Activated T-helper 1 cell treated with anti-CD3 and anti-CD28 coated beads, Interleukin-12 subunit alpha, Interleukin-12 subunit beta, Interleukin-2, Interleukin-4 antibody, amounts not matched to agents 30 ng/mL and 10 ng/mL and 1 ng/mL, durations not matched to agents 14 hours and 24 hours and 36 hours (primary cell): ENCODE data around the gene WDR54. TPM values are rescaled to one million over a fixed set of nuclear protein-coding genes. Genes with fewer than 3 reads are reported as not detected.
A peak's percentile ranks its signal among the peaks of the same experiment; 100 is the strongest.

Experiments used
- DNase-seq: peaks from one replicate; pipeline ENCODE4 v3.0.0; 2021; ENCODE audit warnings: low spot score
- H3K27ac Mint-ChIP-seq: one replicate; pipeline ENCODE4 v1.8.0; 2021; ENCODE audit warnings: mild to moderate bottlenecking, mixed read lengths
- H3K27me3 Mint-ChIP-seq: one replicate; pipeline ENCODE4 v1.8.0; 2022; ENCODE audit warnings: mild to moderate bottlenecking, moderate library complexity, mixed read lengths; ENCODE audit not compliant: insufficient read depth
- H3K36me3 Mint-ChIP-seq: one replicate; pipeline ENCODE4 v1.8.0; 2021; ENCODE audit warnings: low read depth, mixed read lengths
- H3K4me1 Mint-ChIP-seq: one replicate; pipeline ENCODE4 v1.8.0; 2021; ENCODE audit warnings: low read depth, mixed read lengths
- H3K4me3 Mint-ChIP-seq: one replicate; pipeline ENCODE4 v1.8.0; 2021; ENCODE audit warnings: mild to moderate bottlenecking, moderate library complexity, mixed read lengths
- H3K9me3 Mint-ChIP-seq: one replicate; pipeline ENCODE4 v1.8.0; 2021; ENCODE audit warnings: mixed read lengths
- intact Hi-C: fragments of 100-400 bp; cut with micrococcal nuclease; formaldehyde crosslinking; loops from one replicate; pipeline ENCODE4 v1.15.1; 2024
- total RNA-seq: library from RNA; stranded (reverse); gene quantifications from 2 replicates; pipeline ENCODE4 v1.2.3, GENCODE V29; 2022

WDR54 gene
- total RNA-seq, 1 donor from 2014 or later: 58.6 TPM

DNA sequence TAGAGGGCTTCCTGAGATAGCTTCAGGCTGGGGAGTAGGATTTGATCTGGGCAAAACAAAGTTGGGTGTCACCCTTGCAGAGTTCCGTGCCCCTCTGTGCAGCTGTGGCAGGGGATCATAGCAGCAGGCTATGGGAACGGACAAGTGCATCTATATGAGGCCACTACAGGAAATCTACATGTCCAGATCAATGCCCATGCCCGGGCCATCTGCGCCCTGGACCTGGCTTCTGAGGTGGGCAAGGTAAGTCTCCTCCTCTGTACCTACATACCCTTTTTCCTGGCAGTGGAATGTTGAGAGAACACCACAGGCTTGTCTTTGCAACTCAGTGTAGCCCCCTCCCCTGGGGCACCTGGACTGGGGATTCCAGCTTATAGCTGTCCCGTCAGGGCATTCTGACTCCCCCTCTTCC, 3.5 kb downstream of the WDR54 start:
- Mint-ChIP-seq H3K4me3 (no peak overlapping the region), H3K36me3 (peaks cover 25% of the 10 kb centered on the region), H3K4me1 (peaks cover 25% of the 10 kb centered on the region), H3K9me3 (no peaks in the 10 kb centered on the region), H3K27me3 (no peaks in the 10 kb centered on the region), H3K27ac (no peak overlapping the region)
- no peak for DNase-seq
- intact Hi-C loops: loop anchor here (10.0 kb wide), 1 partner anchor 230 kb away; the partner anchor contains the start of gene SEMA4F

DNA sequence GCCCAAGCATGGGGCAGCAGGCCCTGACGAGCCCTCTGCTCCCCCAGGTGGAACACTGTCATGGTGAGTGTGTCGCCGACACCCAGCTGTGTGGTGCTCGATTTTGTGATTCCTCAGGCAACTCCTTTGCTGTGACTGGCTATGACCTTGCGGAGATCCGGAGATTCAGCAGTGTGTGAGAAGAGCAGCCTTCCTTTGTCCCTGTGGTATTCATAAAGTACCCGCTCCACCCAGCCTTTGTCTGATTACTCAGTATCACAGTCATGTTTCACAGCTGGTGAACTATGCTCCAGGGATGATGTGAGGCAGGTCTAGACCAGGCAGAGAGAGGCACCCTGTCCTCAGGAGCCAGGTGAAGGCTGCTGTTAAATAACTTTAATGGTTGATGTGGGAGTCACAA, 4.0 kb downstream of the WDR54 start:
- no peaks in the 10 kb centered on the region for H3K9me3 Mint-ChIP-seq
- DNase-seq: no peak
- intact Hi-C loops: loop anchor here (10.0 kb wide), 1 partner anchor 229 kb away; the partner anchor contains the start of gene SEMA4F
- no peak overlapping the region for H3K4me3 Mint-ChIP-seq
- peaks cover 25% of the 10 kb centered on the region for H3K36me3 Mint-ChIP-seq
- peaks cover 20% of the 10 kb centered on the region for H3K4me1 Mint-ChIP-seq
- H3K27me3 Mint-ChIP-seq: no peaks in the 10 kb centered on the region
- no peak overlapping the region for H3K27ac Mint-ChIP-seq

DNA sequence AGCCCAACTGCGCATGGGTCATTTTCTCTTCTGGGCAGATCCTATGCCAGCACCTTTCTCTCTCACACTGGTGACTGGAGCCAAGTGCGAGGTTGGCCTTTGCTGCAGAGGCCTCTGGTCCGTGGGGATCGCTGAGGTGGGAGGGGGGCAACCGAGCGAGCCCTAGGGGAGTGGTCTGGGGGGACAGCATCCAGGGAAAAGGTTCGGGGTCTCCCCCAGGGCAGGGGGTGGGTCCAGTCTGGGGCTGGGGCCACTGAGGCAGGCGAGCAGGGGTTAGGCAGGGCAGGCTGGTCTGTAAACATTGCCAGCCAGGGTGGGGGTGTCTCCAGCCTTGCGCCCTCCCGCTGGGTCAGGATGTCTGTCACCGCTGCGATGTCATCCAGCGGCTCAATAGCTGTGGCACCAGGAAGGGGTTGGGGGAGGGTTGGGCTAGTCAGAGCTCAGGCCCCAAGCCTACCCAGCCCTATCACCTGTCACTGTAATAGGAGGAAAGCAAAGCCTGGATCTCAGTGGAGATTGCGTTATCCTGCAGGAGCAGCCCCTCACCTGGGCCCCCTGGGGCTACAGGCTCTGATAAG, 4.7 kb downstream of the WDR54 start:
- peaks cover 14% of the 10 kb centered on the region for H3K4me1 Mint-ChIP-seq
- H3K9me3 Mint-ChIP-seq: no peaks in the 10 kb centered on the region
- intact Hi-C loops: loop anchor here (10.0 kb wide), 1 partner anchor 229 kb away; the partner anchor contains the start of gene SEMA4F

DNA sequence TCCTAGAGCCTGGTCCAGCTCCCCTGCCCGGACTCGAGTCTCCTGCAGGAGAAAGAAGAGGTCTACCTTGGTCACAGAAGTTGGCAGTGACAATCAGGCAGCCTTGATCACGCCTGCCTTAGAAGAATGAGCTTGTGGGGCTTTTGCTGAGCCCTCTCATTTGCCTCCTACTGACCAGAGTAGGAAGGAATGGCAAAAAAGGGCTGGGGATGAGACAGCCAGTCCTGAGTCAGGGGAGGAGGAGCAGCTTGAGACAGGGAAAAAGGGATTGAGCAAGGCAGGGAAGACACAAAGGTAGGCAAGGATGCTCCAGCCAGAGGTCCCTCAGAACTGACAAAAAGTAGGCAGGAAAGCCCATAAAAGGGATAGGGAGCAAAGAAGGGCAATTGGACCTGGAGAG, 6.0 kb downstream of the WDR54 start:
- Mint-ChIP-seq H3K4me3 (no peak overlapping the region), H3K27ac (no peak overlapping the region), H3K4me1 (peaks cover 13% of the 10 kb centered on the region), H3K27me3 (no peaks in the 10 kb centered on the region), H3K9me3 (no peaks in the 10 kb centered on the region), H3K36me3 (peaks cover 25% of the 10 kb centered on the region)
- DNase-seq: no peak
- intact Hi-C loops: loop anchor here (10.0 kb wide), 1 partner anchor 227 kb away; the partner anchor contains the start of gene SEMA4F

More for the DNA sequence above, 4.7 kb downstream of the WDR54 start:
- Mint-ChIP-seq H3K4me3 (no peak overlapping the region), H3K27ac (no peak overlapping the region), H3K27me3 (no peaks in the 10 kb centered on the region), H3K36me3 (peaks cover 25% of the 10 kb centered on the region)
- DNase-seq: no peak

DNA sequence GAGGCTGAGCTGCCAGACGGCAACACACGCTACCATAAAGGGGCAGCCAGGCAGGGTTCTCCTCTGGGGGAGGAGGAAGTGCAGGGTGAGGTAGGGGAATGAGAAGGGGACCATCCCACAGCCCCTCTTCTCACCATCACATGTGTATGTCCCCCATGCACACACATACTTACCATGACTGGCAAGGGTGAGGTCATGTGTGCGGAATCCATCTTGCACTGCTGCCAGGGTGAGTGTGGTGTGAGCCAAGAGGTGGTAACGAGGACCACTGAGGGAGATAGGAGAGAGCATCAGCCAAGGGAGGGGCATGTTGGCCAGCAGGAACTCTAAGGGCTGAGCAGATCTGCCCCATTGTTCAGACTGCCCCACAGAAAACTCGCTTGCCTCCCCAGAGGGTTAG, 7.1 kb downstream of the WDR54 start:
- Mint-ChIP-seq H3K4me3 (no peak overlapping the region), H3K4me1 (peaks cover 2% of the 10 kb centered on the region), H3K27ac (no peak overlapping the region), H3K9me3 (no peaks in the 10 kb centered on the region), H3K27me3 (no peaks in the 10 kb centered on the region), H3K36me3 (peaks cover 18% of the 10 kb centered on the region)
- intact Hi-C loops: loop anchor here (10.0 kb wide), 1 partner anchor 226 kb away; the partner anchor contains the start of gene SEMA4F
- DNase-seq: no peak

DNA sequence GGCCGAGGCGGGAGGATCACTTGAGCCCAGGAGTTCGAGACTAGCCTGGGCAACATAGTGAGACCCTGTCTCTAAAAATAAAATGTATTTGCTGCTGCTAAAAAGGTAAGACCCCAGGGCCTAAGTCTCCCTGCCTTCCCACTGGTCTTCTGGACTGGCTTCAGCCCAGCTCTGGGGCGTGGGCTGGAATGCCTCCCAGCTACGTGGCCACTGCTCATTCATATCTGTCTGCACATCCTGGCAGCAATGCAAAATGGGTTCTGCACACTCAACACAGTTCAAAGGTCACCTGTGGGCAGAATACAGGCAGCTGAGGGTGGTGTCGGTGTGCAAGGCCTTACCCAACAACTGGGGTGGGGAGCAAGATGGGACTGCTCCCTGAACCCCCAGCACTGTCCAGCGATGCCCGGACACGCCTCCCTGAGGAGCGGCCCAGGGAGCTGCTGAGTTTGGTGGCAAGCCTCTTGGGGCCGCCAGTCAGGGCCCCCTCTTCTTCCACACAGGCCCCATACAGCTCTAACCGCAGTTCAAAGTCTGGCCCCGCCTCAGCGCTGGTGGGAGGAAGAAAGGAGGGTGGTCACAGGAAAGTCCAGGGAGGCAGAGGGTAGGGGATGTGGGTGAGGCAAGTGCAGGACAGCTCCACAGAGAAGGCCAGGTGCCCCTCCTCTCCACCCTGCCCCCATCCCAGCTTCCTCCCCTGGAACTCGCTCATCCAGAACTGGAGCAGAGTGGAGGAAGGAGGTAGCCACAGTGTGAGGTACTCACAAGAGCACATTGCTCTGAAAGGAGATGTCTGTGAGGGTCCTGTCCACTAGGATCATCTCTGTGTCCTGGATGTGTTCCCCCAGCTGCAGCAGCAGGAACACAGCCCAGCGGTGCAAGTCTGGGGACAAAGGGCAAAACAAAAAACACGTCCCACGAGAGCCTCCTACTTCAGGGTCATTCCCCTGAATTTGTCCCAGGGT, 8.2 kb downstream of the WDR54 start:
- Mint-ChIP-seq H3K36me3 (peaks cover 17% of the 10 kb centered on the region), H3K4me3 (no peak overlapping the region), H3K4me1 (no peaks in the 10 kb centered on the region), H3K9me3 (no peaks in the 10 kb centered on the region), H3K27me3 (no peaks in the 10 kb centered on the region), H3K27ac (no peak overlapping the region)
- no peak for DNase-seq
- intact Hi-C loops: loop anchor here (10.0 kb wide), 1 partner anchor 225 kb away; the partner anchor contains the start of gene SEMA4F

DNA sequence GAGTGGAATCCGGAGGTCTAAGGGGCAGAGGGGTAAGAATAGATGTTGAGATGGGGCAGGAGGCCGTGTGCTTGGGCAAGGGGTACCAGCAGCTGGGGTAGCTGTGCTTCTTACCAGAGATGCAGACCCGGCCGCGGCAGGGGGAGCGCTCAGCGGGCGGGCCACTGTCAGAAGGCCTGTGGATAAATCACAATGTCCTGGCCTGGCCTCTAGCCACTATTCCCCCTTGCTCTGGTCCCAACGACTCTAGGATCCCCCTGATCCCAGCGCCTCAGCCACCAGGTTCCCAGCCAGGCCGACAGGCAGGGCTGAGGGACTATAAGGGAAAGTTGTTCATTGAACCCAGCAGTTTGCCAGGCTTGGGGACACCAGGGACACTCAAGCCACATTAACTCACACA, 9.0 kb downstream of the WDR54 start:
- H3K36me3 Mint-ChIP-seq: peaks cover 10% of the 10 kb centered on the region
- H3K4me3 Mint-ChIP-seq: no peak overlapping the region
- H3K9me3 Mint-ChIP-seq: no peaks in the 10 kb centered on the region
- no peaks in the 10 kb centered on the region for H3K4me1 Mint-ChIP-seq
- intact Hi-C loops: no loop called here
- no peak for DNase-seq
- H3K27ac Mint-ChIP-seq: no peak overlapping the region
- H3K27me3 Mint-ChIP-seq: no peaks in the 10 kb centered on the region

DNA sequence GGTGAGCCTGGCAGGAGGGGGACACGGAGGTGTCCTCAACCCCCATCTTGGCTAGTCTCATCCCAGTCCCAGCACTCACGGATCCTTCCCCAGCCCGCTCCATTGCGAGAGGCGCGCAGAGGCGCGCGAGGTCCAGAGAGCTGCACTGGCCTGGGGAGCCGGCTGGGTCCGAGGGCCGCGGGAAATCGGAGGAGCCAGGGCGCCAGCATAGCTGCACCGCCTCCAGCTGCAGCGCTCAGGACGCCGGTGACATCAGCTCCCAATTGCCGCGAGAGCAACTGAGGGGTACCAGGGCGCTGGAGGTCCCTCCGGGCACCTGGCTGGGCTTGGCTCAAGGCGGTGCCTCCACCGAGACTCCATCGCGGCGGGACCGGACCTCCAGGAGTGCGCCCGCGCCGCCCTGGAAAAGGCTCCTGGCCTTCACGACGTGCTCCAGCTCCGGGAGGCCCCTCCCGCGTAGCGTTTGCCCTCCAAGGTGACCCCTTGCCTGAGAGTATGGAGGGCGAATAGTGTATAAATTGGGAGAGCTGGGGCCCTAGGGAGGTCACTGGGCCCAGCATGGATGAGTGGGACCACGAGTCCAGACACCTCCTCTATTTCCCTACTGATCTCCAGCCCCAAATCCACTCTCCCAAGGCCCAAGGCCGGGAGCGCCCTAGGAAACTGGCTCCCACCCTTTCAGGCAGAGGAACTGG, 14.7 kb downstream of the WDR54 start:
- no peak for DNase-seq
- intact Hi-C loops: no loop called here
- no peak overlapping the region for H3K4me3 Mint-ChIP-seq
- no peaks in the 10 kb centered on the region for H3K9me3 Mint-ChIP-seq
- H3K27me3 Mint-ChIP-seq: peaks cover 12% of the 10 kb centered on the region
- H3K36me3 Mint-ChIP-seq: no peaks in the 10 kb centered on the region
- peaks cover 12% of the 10 kb centered on the region for H3K4me1 Mint-ChIP-seq
- H3K27ac Mint-ChIP-seq: no peak overlapping the region

DNA sequence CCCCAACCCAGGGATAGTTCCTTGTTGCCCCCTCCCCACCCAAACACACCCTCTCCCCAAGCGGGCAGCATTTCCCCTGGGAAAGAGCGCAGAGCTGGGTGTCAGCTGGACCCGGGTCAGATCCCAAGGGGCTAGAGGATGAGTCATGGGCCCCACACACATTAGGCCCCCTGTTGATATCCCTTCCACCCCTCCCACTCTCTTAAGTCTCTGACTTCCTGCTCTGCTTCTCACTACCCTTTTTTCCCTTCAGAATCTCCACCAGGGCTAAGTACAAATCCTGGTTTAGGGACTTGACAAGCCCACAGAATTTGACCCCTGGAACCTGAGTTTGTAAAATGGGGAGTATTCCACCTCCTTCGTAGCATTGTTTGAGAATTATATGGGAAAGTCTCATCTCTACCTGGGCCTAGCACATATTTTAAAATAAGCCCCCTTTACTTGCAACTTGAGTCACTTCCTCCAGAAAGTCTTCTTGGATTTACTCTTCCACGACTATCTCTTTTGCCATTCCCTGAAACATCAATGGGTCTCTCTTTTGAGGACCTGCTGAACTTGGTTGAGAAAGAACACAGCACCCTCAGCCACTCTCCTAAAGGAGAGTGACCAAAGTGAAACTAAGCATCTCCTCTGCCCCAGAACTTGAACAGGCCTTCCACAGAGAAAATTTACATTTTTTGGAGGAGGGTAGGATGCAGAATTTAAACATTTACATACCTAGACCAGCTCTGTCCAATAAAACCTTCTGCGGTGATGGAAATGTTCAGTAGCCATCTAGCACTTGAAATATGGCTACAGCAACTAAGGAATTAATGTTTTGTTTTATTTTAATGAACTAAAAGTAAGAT, 15.5 kb downstream of the WDR54 start:
- Mint-ChIP-seq H3K4me3 (no peak overlapping the region), H3K27ac (no peak overlapping the region), H3K36me3 (no peaks in the 10 kb centered on the region), H3K27me3 (peaks cover 13% of the 10 kb centered on the region), H3K4me1 (peaks cover 12% of the 10 kb centered on the region), H3K9me3 (no peaks in the 10 kb centered on the region)
- no peak for DNase-seq
- intact Hi-C loops: no loop called here

DNA sequence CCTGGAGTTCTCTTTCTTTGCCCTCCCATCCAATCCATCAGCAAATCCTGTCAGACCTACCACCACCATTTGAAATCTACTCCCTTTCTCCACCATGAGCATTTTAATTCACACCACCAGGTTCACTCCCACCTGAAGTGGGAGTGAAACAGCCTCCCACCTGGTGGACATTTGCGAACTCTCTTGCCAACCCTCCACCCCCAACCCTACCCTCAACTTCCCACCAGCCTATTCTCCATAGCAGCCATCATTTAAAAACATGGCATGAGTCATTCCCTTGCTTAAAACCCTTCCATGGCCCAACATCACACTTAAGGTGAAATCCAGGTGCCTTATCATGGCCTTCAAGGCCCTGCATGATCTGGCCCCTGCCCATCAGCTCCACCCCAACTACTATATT, 16.7 kb downstream of the WDR54 start:
- DNase-seq: no peak
- Mint-ChIP-seq H3K4me1 (peaks cover 12% of the 10 kb centered on the region), H3K36me3 (no peaks in the 10 kb centered on the region), H3K27ac (no peak overlapping the region), H3K9me3 (no peaks in the 10 kb centered on the region), H3K4me3 (no peak overlapping the region), H3K27me3 (peaks cover 21% of the 10 kb centered on the region)
- intact Hi-C loops: no loop called here

DNA sequence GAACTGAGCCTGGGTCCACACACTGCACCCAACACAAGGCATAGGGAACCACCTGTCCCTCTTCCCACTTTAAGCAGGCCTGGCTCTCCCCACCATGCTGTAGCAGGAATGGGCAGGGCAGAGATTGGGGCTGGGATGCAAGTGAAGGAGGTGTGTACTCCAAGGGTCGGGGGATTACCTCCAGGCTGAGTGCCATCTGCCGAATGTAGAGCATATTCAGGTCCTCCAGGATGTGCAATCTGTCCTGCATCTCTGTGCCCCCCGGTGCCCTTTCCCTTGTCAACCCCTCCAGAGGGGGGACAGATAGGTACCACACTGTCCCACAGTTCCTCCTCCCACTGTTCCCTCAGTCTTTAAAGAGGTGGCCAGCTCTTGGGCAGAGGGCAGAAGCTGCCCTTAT, 17.8 kb downstream of the WDR54 start:
- H3K9me3 Mint-ChIP-seq: no peaks in the 10 kb centered on the region
- no peak overlapping the region for H3K27ac Mint-ChIP-seq
- intact Hi-C loops: no loop called here
- peaks cover 28% of the 10 kb centered on the region for H3K27me3 Mint-ChIP-seq
- H3K4me3 Mint-ChIP-seq: no peak overlapping the region
- no peak for DNase-seq
- H3K36me3 Mint-ChIP-seq: no peaks in the 10 kb centered on the region
- H3K4me1 Mint-ChIP-seq: peaks cover 17% of the 10 kb centered on the region

DNA sequence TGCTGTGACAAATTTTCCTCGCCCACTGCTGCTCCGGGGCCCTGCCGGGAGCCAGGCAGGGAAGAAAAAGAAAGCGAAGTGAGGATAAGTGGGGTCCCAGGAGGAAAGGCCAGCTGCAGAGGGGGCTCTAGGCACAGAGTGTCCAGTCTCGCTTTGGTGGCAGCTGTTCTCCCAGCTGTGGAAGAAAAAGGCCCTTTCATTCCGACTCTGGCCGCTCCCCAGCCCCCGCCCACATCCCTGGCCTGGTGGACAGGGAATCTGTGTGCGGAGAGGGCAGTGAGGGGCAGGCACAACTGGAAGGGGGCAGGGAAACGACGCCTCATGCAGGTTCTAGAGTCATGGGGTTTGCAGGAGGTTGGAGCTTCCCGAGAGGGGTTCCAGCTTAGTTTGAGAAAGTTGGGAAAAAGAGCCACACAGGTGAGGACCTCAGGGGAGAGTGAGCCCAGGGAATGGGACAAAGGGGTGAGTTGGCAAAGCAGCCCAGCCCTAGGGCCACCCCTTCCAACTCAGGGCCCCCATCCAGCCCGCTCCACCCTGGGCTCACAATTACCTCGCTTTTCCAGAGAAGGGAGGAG, 18.4 kb downstream of the WDR54 start:
- Mint-ChIP-seq H3K4me1 (peaks cover 22% of the 10 kb centered on the region), H3K27ac (peak overlapping the region; percentile 10), H3K9me3 (no peaks in the 10 kb centered on the region), H3K27me3 (peaks cover 33% of the 10 kb centered on the region), H3K36me3 (no peaks in the 10 kb centered on the region), H3K4me3 (peak overlapping the region; percentile 27)
- no peak for DNase-seq
- intact Hi-C loops: loop anchor here (1.0 to 2.0 kb wide), 2 partner anchors 15 to 19 kb away; partner anchors contain the start of genes C2orf81, INO80B and WDR54
